ENCODE results near the gene TIMM44. TPM values are rescaled to one million over a fixed set of nuclear protein-coding genes. Genes with fewer than 3 reads are reported as not detected.
A peak's percentile ranks its signal among the peaks of the same experiment; 100 is the strongest.

TIMM44 gene
- polyA plus RNA-seq, 1 donor = 54.9 TPM

DNA sequence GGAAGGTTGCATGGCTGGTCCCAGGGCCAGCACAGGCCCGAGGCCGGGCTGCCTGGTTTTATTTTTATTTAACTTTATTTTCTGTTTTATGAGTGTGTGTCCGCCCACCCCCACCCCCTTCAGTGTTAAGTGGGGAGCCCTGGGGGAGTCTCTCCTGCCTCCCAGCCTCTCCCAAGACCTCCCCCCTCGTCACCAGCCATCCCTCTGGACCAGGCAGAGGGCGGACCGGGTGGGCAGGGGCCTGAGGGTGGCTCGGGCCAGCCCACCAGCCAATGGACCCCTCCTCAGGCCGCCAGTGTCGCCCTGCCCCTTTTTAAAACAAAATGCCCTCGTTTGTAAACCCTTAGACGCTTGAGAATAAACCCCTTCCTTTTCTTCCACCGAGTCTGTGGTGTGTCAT lies 29.4 kb downstream of the TIMM44 start:
- no peak for DNase-seq

DNA sequence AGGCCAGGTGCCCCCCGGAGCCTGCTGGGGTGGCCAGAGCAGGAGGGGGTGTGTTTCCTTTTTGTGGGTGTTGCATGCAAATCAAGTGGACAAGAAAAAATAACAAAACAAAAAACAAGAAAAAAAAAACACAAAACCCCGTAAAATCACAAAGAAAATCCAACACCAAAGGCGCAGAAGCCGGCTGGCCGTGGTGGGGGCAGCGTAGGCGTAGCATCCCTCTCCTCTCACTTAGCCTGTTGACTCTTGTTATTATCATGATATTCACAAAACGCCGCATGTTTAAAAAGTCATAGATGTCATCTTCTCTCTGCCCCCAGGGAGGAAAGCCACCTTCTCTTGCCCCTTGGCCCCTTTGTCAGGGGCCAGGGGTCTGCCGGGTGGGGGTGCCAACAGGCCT lies 29.8 kb downstream of the TIMM44 start:
- DNase-seq = no peak

DNA sequence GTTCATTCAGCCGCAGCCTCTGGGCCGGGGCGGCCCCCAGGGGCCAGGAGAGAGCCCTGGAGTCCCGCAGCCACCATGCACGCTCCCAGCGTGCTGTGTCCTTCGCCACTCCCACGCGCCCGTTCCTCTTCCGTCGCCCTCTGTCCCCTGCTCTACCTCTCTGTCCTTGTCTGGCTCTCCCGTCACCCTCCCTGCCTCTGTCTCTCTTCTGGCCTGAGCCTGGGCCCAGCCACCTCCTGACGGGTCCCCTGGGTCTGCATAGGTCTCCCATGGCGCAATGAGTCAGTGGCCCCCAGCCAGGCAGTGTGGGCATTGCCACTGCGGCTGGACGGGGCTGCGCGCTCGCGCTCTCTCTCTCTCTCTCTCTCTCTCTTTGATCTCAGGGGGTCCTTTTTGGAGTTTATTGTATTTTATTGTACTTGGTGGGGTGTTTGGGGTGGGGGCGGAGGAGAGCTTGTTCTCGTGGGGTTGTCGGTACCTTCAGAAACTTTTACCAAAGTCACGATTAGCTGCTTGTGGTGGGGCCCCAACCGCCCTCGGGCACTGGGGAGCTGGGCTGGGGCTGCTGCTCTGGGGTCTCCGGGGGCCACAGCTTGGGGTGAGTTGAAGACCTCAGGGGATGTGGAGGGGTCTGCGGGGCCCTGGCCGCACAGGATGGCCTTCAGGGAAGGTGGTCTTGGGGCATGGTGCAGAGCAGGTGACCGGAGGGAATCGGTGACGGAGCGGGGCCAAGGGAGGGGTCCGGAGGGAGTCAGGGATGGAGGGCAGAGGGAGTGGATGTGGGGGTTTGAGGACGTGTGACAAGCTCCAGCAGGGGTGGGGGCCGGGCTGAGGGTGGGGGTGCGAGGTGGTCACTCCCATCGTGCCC lies 30.5 kb downstream of the TIMM44 start:
- DNase-seq = no peak

DNA sequence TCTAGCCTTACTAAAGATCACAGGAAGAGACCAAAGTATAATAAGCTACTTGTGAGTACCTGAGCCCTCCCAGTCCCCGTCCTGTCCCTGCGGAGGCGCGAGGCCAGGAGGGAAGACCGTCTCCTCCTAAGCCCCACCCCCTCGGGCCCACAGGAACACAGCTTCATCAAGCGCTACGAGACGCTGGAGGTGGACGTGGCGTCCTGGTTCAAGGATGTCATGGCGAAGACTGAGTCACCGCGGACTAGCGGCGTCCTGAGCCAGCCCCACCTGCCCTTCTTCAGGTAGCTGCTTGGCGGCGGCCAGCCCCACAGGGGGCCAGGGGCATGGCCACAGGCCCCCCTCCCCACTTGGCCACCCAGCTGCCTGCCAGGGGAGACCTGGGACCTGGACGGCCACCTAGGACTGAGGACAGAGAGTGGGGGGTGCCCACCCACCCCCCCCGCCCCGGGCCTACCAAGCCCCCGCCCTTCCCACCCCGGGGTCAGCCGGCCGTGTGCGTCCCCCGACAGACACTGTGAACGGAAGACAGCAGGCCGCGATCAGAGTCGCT lies 31.2 kb downstream of the TIMM44 start:
- DNase-seq = no peak

DNA sequence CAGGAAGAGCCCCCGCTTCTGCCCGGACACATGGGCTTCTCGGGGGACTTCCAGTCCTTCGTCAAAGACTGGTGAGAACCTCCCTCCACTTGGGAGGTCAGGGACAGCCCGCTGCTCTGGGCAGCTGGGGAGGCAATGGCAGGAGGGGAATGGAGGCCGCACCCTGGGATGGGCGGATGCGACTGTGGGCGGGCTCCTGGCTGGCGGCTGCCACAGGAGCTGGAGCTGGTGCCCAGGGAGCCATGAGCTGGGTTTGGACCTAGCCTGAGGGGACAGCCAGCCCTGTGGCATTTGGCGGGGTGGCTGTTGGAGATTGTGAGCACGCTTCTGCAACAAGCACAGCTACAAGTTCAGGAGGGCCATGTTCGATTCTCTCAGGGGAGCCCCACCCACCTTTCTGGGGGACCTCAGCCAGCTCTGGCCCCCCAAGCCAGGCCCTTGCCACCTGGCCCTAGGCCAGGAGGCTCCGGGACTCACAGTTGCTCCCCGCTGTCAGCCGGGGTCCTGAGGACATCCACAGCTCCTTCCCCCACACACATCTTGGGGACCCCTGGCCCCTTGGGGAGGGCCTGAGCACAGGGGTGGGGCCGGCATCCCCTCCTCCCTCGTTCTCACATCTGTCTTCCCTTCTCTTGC lies 31.8 kb downstream of the TIMM44 start:
- DNase-seq = no peak

DNA sequence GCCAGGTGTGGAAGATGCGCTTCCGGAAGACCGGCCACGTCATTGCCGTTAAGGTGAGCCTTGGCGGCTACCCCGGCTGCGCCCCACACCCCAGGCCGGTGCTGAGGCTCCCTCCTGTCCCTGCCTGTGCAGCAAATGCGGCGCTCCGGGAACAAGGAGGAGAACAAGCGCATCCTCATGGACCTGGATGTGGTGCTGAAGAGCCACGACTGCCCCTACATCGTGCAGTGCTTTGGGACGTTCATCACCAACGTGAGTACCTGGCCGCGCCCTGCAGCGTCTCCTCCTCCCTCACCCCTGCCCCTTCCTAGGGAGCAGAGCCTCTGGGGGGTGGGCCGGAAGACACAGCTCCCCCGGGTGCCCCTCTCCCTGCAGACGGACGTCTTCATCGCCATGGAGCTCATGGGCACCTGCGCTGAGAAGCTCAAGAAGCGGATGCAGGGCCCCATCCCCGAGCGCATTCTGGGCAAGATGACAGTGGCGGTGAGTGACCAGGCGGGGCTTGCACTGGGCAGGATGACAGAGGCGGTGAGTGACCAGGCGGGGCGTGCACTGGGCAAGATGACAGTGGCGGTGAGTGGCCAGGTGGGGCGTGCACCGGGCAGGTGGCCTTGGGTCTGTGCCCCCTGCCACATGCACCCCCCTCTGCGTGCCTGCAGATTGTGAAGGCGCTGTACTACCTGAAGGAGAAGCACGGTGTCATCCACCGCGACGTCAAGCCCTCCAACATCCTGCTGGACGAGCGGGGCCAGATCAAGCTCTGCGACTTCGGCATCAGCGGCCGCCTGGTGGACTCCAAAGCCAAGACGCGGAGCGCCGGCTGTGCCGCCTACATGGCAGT lies 32.9 kb downstream of the TIMM44 start:
- no peak for DNase-seq

DNA sequence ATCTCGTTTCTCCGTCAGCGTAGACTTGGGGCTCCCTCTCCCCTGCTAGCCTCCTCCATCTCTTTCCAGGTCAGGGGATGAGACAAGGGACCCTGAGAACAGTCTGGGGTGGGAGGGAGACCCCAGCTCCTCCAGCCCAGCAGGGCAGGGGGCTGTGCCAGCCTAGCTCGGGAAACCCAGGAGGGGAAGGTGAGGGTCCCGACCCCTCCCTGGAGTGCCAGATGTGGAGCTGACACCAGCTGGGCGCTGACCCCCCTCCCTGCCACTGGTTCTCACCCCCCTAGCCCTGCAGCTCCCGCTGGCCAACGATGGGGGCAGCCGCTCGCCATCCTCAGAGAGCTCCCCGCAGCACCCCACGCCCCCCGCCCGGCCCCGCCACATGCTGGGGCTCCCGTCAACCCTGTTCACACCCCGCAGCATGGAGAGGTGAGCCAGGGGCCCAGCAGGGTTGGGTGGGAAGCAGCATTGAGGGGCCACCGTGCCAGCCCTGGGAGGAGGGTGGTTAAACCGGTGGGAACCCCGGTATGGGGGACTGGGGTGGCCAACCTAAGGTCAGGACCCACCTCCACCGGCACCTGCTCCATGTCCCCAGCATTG lies 33.9 kb downstream of the TIMM44 start:
- DNase-seq = no peak

DNA sequence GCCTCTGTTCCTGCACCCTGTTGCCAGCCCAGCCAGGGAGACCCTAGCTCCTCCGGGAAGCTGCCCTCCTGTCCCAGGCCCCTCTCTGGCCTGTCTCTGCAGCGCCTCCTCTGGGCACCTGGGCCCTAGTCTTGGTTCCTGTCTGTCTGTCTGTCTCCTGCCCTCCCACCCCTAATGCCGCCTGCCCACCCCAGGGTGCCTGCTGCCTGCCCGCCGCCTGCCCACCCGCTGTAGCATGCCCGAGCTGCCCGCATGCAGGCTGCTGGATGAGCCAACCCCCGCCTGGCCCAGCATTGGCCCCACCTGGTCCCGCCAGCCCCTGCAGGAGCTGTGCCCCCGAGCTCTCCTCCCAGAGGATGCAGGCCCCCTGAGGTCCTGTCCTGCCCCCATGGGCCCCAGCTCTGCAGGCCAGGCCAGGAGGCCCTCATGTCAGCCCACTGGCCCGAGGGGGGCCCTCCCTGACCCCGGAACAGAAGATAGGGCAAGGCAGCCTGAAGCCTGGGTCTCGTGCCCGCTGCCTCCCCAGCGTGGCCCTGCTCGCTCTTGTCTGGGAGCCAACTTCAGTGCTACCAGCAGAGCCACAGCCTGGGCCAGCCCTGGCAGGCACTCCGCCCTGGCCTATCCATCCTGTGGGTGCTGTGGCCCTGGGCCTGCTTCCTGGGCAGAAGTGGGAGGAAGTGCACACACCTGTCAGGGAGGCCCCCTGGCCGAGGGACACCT lies 34.6 kb downstream of the TIMM44 start:
- DNase-seq = no peak

DNA sequence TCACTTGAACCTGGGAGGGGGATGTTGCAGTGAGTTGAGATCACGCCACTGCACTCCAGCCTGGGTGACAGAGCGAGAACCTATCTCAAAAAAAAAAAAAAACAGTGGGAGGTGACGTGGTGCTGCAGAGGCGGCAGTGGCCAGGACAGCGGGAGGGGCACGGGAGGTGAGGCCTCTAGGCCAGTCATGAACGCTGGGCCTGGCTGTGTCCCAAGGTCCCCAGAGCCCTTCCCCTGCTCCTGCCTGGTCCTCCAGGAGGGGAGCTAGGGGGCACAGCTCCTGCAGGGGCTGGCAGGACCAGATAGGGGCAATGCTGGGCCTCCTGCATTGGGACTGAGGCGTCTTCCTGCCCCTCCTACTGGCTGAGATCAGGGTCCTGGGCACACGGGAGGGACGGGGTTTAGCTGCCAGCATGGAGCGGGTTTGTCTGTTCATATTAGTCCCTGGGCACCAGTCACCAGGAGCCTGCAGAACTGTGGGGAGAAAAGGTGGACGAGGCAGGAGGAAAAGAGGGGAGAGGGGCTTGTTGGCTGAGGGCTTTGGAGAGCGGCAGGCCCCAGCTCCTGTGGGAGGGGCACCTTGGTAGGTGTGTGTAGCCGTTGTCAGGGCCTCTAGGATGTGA lies 35.3 kb downstream of the TIMM44 start:
- DNase-seq = no peak

DNA sequence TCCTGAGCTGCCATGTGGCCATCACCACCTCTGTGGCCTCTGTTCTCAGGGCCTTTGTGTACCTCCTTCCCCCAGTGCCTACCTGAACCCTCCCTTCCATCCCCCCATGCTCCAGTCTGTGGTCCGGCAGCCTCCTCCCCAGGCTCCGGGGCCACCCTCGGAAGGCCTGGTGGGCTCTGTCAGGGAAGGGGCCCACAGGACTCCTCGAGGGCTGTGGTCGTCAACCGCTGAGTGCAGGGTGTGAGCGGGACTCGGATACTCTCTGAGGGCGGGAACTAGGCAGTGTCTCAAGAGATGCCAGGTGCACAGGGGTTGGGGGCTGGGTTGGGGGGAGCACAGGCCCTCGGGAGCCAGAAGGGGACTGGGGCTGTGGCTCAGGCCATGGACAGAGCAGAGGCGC lies 35.9 kb downstream of the TIMM44 start:
- no peak for DNase-seq

DNA sequence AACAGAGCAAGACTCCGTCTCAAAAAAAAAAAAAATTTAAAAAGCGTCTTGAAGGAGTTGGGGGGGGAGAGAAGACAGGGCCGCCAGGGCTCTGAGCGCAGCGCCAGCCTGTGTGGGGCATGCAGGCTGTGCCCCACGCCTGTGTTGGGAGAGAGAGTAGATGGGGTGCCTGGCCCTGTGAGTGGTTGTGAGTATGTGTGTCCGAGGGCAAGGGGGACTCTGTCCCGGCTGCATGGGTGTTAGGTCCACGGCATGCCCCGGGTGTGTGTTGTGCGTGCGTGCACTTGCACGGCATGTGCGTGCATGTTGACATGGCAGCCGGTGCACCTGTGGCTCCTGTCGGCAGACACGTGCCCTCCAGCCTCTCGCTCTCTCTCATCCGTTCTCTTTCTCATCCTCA lies 36.3 kb downstream of the TIMM44 start:
- no peak for DNase-seq

DNA sequence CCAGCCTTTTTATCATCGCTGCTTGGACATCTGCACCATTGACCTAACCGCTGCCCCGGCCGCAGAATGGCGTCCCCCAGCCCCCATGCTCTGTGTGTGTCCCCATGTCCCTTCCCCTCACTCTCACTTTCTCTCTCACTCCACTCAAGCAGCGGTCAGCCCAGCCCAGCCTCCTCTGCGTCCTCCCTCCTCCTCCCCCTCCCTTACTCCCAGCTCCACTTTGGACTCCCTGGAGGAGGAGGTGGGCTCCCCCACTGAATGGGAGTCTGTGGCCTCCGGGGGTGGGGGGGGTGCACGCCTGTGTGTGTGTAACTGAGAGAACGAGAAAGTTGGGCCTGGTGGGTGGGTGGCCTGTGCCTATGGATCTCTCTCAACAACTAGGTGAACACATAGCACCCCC lies 37.6 kb downstream of the TIMM44 start:
- DNase-seq = no peak

DNA sequence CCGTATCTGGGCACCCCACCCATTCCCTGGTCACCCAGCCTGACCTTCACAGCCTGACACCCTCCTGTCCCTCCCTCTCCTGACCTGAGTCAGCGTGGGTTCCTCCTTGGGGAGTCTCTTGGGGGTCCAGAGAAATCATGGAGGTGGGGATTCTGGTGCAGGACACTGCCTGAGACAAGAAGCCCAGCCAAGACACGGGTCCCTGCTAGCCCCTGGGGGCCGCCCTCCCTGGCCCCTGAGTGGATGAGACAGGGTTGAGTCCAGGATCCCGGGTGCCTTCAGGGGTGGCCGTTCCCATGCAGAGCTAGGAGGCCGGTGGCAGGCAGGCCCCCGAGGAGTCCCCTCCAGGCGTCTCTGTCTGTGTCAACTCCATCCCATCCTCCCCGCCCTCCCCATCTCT lies 38.2 kb downstream of the TIMM44 start:
- DNase-seq = no peak

DNA sequence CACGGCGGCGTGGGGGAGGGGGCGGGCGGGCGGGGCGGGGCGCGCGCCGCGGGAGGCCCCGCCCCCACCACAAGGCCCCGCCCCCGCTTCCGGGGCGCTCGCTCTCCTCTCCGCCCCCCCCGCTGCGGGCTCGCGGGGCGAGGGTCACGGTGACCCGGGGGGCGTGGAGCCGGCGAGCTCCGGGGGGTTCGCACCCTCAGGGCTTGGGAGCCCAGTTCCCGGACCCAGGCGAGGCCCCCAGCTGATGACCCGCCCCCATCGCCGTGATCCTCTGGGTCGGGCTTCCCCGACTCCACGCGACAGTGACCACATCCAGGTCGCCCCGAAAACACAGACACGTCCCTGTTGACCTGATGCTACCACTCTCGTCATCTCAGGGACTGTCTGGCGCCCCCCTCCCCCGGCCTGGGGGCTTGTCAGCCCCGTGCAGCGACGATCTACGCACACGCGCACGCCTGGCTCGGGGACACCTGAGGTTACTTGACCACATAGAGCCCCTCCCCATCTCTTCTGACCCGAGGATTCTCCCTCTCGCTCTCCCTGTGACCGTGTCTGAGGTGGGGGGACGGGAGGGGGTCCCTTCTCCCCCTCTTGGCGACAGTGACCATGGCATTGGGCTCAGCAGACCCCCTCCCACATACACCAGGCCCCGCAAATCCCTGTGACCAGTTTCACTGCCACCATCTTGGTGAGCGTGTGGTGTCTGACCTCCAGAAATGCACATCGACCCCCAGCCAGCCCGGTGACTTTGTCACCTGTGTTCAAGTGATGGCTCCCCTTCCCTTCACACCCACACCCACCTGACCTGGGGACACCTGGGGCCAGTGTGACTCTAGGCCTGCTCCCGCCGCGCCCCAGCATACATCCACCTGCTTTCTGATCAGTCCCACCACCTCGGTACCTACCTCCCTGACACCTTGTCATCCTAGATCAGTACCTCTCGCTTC lies 39.1 kb downstream of the TIMM44 start:
- no peak for DNase-seq

DNA sequence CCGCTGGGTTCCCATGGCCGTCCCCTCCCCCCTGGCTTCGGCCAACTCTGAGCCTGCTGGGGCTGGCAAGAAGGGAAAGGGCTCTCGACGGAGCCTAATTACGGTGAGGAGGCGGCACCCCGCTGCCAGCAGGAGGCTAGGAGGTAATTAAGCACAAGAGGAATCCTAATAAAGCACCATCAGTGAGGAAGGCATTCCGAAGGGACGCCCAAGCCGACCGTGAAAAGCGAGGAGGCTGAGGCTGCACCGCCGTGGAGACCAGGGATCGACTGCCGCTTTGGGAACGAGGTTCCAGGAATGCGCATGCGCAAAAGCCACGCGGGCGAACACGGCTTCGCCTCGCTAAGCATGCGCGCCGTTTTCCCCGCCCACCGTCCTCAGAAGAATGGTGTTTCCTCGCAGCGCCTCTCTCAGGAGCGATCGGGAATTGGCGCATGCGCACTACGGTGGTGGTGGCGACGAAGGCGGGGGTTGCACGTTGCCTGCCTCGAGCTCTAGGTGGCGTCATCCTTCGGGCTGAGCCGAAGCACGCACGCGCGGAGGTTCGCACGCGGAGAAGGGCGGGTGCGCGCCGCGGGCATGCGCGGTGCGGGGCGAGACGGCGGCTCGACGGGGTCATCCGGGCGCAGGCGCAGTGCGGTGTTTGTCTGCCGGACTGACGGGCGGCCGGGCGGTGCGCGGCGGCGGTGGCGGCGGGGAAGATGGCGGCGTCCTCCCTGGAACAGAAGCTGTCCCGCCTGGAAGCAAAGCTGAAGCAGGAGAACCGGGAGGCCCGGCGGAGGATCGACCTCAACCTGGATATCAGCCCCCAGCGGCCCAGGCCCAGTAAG lies 40.0 kb downstream of the TIMM44 start, which contains the start of gene MAP2K7:
Gene MAP2K7, plus strand, starts transcription at position 634 of the 830 bp plus-strand sequence. Its CDS starts 68 bp downstream, at position 702.
- DNase-seq = peak; percentile 100

DNA sequence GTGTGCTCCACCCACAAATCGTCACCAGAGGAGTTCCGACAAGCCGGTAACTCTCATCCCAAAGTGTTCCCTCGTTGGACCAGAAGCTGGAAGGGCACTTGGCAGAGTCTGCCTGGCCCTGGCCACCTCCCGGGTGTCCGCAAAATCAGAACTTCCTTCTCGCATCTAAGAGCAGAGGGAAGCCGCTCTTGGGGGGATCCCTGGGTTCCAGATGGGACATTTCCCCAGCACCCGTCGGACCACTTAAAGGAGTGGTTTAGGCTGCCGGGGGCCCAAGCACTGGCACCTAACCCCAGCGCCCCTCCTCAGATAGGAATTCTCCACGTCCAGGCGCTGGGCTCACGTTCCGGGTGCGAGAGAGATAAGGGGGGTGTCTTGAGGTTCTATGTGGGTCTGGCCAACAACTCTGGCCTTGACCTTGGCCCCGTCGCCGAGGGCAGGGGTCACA lies 40.6 kb downstream of the TIMM44 start:
- DNase-seq = no peak

DNA sequence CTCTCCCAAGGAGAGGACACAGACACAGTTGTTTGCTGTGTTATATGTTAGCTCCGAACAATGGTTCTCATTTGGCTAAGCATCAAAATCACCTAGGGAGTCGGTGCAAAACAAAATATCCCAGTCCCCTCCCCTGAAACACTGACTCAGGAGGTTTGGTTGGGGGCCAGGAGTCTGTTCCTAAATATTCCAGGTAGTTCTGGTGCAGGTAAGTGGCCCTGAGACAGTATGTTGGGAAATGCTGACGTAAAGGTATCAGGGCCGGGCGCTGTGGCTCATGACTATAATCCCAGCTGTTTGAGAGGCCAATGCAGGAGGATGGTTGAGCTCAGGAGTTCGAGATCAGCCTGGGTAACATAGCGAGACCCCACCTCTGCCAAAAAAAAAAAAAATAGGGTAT lies 42.1 kb downstream of the TIMM44 start:
- no peak for DNase-seq

DNA sequence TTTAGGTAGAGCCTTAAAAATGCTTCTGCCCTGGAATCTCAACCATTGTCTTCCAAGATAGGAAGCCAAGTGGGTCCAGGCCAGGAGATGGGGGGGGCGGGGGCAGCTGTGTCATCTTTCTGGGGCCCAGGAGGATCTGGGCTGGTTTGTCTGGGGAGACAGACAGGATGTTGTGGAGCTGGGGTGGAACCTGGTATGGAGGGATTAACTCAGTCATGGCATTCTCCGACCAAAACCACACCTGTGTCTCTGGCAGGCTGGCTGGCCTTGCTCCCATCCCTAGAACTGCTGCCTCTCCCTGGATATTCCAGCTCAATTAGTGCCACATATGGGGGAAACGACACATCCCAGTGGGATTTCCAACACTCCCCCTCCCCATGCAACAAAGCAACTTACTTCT lies 42.5 kb downstream of the TIMM44 start:
- no peak for DNase-seq

DNA sequence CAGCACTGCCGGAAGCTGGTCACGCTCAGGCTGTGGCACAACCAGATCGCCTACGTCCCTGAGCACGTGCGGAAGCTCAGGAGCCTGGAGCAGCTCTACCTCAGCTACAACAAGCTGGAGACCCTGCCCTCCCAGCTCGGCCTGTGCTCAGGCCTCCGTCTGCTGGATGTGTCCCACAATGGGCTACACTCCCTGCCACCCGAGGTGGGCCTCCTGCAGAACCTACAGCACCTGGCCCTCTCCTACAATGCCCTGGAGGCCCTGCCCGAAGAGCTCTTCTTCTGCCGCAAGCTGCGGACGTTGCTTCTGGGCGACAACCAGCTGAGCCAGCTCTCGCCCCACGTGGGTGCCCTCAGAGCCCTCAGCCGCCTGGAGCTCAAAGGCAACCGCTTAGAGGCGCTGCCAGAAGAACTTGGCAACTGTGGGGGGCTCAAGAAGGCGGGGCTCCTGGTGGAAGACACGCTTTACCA lies 43.0 kb downstream of the TIMM44 start:
- no peak for DNase-seq

Measured in hindlimb muscle (tissue), 1 donor.